HL-60 (cell line): ENCODE results near the gene HECA.

ENCODE experiments used
- SPI1 ChIP-seq: IDR thresholded peaks from 2 replicates; pipeline ENCODE4 v1.6.1; 2012; ENCODE audit warnings: low read depth, mild to moderate bottlenecking, borderline replicate concordance
- TF ChIP-seq, protein P1 (sequence below): IDR thresholded peaks from 2 replicates; pipeline ENCODE4 v1.6.1; 2012; ENCODE audit warnings: low read depth; ENCODE audit not compliant: insufficient replicate concordance

DNA sequence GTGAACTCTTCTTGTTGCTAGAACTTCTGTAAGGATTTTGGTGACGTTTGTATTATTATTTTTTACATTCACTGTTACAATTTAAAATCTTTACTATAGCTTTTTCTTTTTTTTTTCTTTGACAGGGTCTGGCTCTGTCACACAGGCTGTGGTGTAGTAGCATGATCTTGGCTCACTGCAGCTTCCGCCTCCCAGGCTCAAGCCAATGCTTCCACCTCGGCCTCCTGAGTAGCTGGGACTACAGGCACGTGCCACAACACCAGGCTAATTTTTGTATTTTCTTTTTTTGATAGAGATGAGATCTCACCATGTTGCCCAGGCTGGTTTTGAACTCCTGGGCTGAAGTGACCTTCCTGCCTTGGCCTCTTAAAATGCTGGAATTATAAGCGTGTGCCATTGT lies 21.2 kb downstream of the HECA start:
- TF ChIP-seq, protein P1, sequence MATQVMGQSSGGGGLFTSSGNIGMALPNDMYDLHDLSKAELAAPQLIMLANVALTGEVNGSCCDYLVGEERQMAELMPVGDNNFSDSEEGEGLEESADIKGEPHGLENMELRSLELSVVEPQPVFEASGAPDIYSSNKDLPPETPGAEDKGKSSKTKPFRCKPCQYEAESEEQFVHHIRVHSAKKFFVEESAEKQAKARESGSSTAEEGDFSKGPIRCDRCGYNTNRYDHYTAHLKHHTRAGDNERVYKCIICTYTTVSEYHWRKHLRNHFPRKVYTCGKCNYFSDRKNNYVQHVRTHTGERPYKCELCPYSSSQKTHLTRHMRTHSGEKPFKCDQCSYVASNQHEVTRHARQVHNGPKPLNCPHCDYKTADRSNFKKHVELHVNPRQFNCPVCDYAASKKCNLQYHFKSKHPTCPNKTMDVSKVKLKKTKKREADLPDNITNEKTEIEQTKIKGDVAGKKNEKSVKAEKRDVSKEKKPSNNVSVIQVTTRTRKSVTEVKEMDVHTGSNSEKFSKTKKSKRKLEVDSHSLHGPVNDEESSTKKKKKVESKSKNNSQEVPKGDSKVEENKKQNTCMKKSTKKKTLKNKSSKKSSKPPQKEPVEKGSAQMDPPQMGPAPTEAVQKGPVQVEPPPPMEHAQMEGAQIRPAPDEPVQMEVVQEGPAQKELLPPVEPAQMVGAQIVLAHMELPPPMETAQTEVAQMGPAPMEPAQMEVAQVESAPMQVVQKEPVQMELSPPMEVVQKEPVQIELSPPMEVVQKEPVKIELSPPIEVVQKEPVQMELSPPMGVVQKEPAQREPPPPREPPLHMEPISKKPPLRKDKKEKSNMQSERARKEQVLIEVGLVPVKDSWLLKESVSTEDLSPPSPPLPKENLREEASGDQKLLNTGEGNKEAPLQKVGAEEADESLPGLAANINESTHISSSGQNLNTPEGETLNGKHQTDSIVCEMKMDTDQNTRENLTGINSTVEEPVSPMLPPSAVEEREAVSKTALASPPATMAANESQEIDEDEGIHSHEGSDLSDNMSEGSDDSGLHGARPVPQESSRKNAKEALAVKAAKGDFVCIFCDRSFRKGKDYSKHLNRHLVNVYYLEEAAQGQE: no peak
- TF ChIP-seq SPI1: no peak
